HepG2 (cell line): Measurements from ENCODE around the gene KIF13A. TPM values are rescaled to one million over a fixed set of nuclear protein-coding genes. Genes with fewer than 3 reads are reported as not detected.
A peak's percentile ranks its signal among the peaks of the same experiment; 100 is the strongest.

Experiments
- CEBPG ChIP-seq: IDR thresholded peaks from 2 replicates; pipeline ENCODE4 v1.6.1; 2016
- EEA1 ChIP-seq: sonication (generic); formaldehyde crosslinking; IDR thresholded peaks from 2 replicates; pipeline ENCODE4 v1.5.1; 2020; ENCODE audit warnings: mild to moderate bottlenecking, missing genetic modification reagents, borderline replicate concordance
- EZH2 ChIP-seq: conservative IDR thresholded peaks from 2 replicates; pipeline ENCODE4 v1.6.1; 2012; ENCODE audit warnings: mild to moderate bottlenecking, low read depth, low read length, moderate library complexity
- GABPA ChIP-seq, 2 experiments: IDR thresholded peaks; 2 replicates each; pipeline ENCODE4 v1.6.1; 2011 to 2016; ENCODE audit warnings: low read depth in 2 of 2, low read length in 1 of 2, missing biosample characterization in 1 of 2, missing genetic modification characterization in 1 of 2
- HIVEP1 ChIP-seq: sonication (generic); formaldehyde crosslinking; IDR thresholded peaks from 2 replicates; pipeline ENCODE4 v1.4.0; 2020; ENCODE audit warnings: mild to moderate bottlenecking, missing genetic modification reagents
- MAZ ChIP-seq, 2 experiments: sonication (generic) in 1 of 2; formaldehyde crosslinking in 1 of 2; IDR thresholded peaks; 2 replicates each; pipeline versions ENCODE4 v1.5.0 to v1.6.1; 2012 to 2020; ENCODE audit warnings: low read depth in 2 of 2, mild to moderate bottlenecking in 2 of 2, borderline replicate concordance in 1 of 2, improper control_type of control experiment in 1 of 2, low read length in 1 of 2, missing genetic modification reagents in 1 of 2, moderate library complexity in 1 of 2
- PAF1 ChIP-seq: IDR thresholded peaks from 2 replicates; pipeline ENCODE4 v1.6.1; 2016; ENCODE audit warnings: missing genetic modification reagents, missing compliant biosample characterization
- POGZ ChIP-seq: sonication (generic); formaldehyde crosslinking; IDR thresholded peaks from 2 replicates; pipeline ENCODE4 v1.4.0; 2020; ENCODE audit warnings: mild to moderate bottlenecking, missing genetic modification reagents
- RORA ChIP-seq: sonication (generic); formaldehyde crosslinking; IDR thresholded peaks from 2 replicates; pipeline ENCODE4 v1.5.0; 2020; ENCODE audit warnings: mild to moderate bottlenecking, missing genetic modification reagents, moderate library complexity
- SMAD3 ChIP-seq: sonication (generic); formaldehyde crosslinking; IDR thresholded peaks from 2 replicates; pipeline ENCODE4 v1.4.0; 2020; ENCODE audit warnings: missing genetic modification reagents
- SOX5 ChIP-seq: IDR thresholded peaks from 2 replicates; pipeline ENCODE4 v1.6.1; 2016; ENCODE audit warnings: borderline replicate concordance
- SP4 ChIP-seq: sonication (generic); formaldehyde crosslinking; IDR thresholded peaks from 2 replicates; pipeline ENCODE4 v1.8.1; 2023; ENCODE audit warnings: mild to moderate bottlenecking, missing genetic modification reagents
- SRSF4 ChIP-seq: fragments of 200-400 bp; formaldehyde crosslinking; IDR thresholded peaks from one replicate; pipeline ENCODE4 v1.6.1; 2018; ENCODE audit warnings: mild to moderate bottlenecking, low read depth, low read length, moderate library complexity; ENCODE audit not compliant: poor library complexity, severe bottlenecking
- ZBTB10 ChIP-seq: sonication (generic); formaldehyde crosslinking; IDR thresholded peaks from 2 replicates; pipeline ENCODE4 v1.4.0; 2020; ENCODE audit warnings: missing genetic modification reagents, borderline replicate concordance
- ZBTB7A ChIP-seq: sonication (generic); formaldehyde crosslinking; IDR thresholded peaks from 2 replicates; pipeline ENCODE4 v1.8.0; 2022; ENCODE audit warnings: mild to moderate bottlenecking, missing genetic modification reagents
- ZFX ChIP-seq: sonication (generic); formaldehyde crosslinking; IDR thresholded peaks from 2 replicates; pipeline ENCODE4 v1.4.0; 2020; ENCODE audit warnings: mild to moderate bottlenecking, low read depth, missing genetic modification reagents, moderate library complexity
- ZMYM3 ChIP-seq: sonication (generic); formaldehyde crosslinking; IDR thresholded peaks from 2 replicates; pipeline ENCODE4 v1.5.1; 2020; ENCODE audit warnings: mild to moderate bottlenecking, missing genetic modification reagents
- ZNF274 ChIP-seq: sonication (generic); formaldehyde crosslinking; IDR thresholded peaks from 2 replicates; pipeline ENCODE4 v1.5.1; 2020; ENCODE audit warnings: mild to moderate bottlenecking, missing genetic modification reagents
- ZNF282 ChIP-seq: fragments of 450-650 bp; IDR thresholded peaks from 2 replicates; pipeline ENCODE4 v1.6.1; 2018; ENCODE audit not compliant: partially characterized antibody
- ZNF335 ChIP-seq: sonication (generic); formaldehyde crosslinking; IDR thresholded peaks from 2 replicates; pipeline ENCODE4 v1.4.0; 2020; ENCODE audit warnings: missing genetic modification reagents
- ZNF33B ChIP-seq: sonication (generic); formaldehyde crosslinking; IDR thresholded peaks from 2 replicates; pipeline ENCODE4 v1.5.1; 2020; ENCODE audit warnings: mild to moderate bottlenecking, missing genetic modification reagents
- ZNF557 ChIP-seq: sonication (generic); formaldehyde crosslinking; IDR thresholded peaks from 2 replicates; pipeline ENCODE4 v1.4.0; 2020; ENCODE audit warnings: missing genetic modification reagents
- ZNF780A ChIP-seq: sonication (generic); formaldehyde crosslinking; IDR thresholded peaks from 2 replicates; pipeline ENCODE4 v1.8.0; 2022; ENCODE audit warnings: mild to moderate bottlenecking, missing genetic modification reagents, moderate library complexity
- ZNF850 ChIP-seq: sonication (generic); formaldehyde crosslinking; conservative IDR thresholded peaks from 2 replicates; pipeline ENCODE4 v1.9.0; 2021; ENCODE audit warnings: mild to moderate bottlenecking, missing genetic modification reagents
- ZNF878 ChIP-seq: sonication (generic); formaldehyde crosslinking; IDR thresholded peaks from 2 replicates; pipeline ENCODE4 v1.8.1; 2023; ENCODE audit warnings: mild to moderate bottlenecking, missing genetic modification reagents, moderate library complexity
- polyA plus RNA-seq, 8 experiments: library from polyadenylated mRNA; depleted of rRNA in 3 of 8; stranded (reverse) in 7 of 8; unstranded in 1 of 8; fragments of >200 nt; fragmentation: Illumina TruSeq in 4 of 8; extraction: Trizol in 4 of 8; gene quantifications; 2 replicates each; pipeline versions ENCODE4 v1.2.1 to v1.2.3, GENCODE V29; 2011 to 2016; ENCODE audit warnings: low read depth in 4 of 8, missing spikeins in 1 of 8, mixed read lengths in 1 of 8; ENCODE audit not compliant: insufficient read depth in 1 of 8
- total RNA-seq, 5 experiments: library from RNA; depleted of rRNA; stranded (reverse); fragments of >200 nt; fragmentation: Illumina TruSeq; extraction: Trizol; gene quantifications; 2 replicates each; pipeline ENCODE4 v1.2.3, GENCODE V29; 2016; ENCODE audit warnings: low read depth in 1 of 5
- TF ChIP-seq, protein P1 (sequence below): sonication (generic); formaldehyde crosslinking; IDR thresholded peaks from 2 replicates; pipeline ENCODE4 v1.4.0; 2020; ENCODE audit warnings: mild to moderate bottlenecking, missing genetic modification reagents
- TF ChIP-seq, protein P2 (sequence below): fragments of 450-650 bp; IDR thresholded peaks from 2 replicates; pipeline ENCODE4 v1.6.1; 2016

Gene KIF13A
- total and polyA plus RNA-seq, 2 of the 13 experiments (the other 11 are each of a cell fraction or from before 2014, with no cell fraction given) = 21.1 to 37.2 TPM

GRCh38 chr6:17725083-17725482, 262.4 kb downstream of the KIF13A start (continued):
- TF ChIP-seq ZNF335 (CRISPR knock-in tag) = no peak
- 0 out of 2 replicates have a peak, but pooled peaks have one; percentile 6 for TF ChIP-seq CEBPG (CRISPR knock-in tag)
- no peak for TF ChIP-seq MAZ (IDR thresholded peaks at IDR 0.05; ENCODE audit: borderline replicate concordance, low read depth, low read length)
- TF ChIP-seq MAZ (CRISPR knock-in tag; IDR thresholded peaks at IDR 0.05; ENCODE audit: low read depth) = no peak
- no peak for TF ChIP-seq ZNF33B
- no peak for TF ChIP-seq RORA
- TF ChIP-seq EZH2 = no peak
- TF ChIP-seq ZNF274 = no peak
- TF ChIP-seq ZNF850 = no peak
- TF ChIP-seq ZNF282 = no peak
- peak; percentile 38; the same call in 1 of the 2 replicates for TF ChIP-seq SOX5 (CRISPR knock-in tag)
- TF ChIP-seq, protein P1, sequence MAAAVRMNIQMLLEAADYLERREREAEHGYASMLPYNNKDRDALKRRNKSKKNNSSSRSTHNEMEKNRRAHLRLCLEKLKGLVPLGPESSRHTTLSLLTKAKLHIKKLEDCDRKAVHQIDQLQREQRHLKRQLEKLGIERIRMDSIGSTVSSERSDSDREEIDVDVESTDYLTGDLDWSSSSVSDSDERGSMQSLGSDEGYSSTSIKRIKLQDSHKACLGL = no peak
- TF ChIP-seq SRSF4 = no peak
- no peak for TF ChIP-seq POGZ (CRISPR knock-in tag)
- peak; percentile 68; the same call in 1 of the 2 replicates for TF ChIP-seq ZFX (CRISPR knock-in tag)
- peak; percentile 45; the same call in 1 of the 2 replicates for TF ChIP-seq SP4 (CRISPR knock-in tag)
- no peak for TF ChIP-seq ZBTB7A (CRISPR knock-in tag)
- no peak for TF ChIP-seq ZNF878
- TF ChIP-seq ZMYM3 (CRISPR knock-in tag) = peak; percentile 84
- no peak for TF ChIP-seq SMAD3 (CRISPR knock-in tag)
- peak; percentile 44 for TF ChIP-seq GABPA (IDR thresholded peaks at IDR 0.05; ENCODE audit: low read depth, low read length)
- TF ChIP-seq GABPA (CRISPR knock-in tag; IDR thresholded peaks at IDR 0.05; ENCODE audit: low read depth) = peak; percentile 85
- TF ChIP-seq PAF1 (CRISPR knock-in tag) = no peak
- no peak for TF ChIP-seq HIVEP1 (CRISPR knock-in tag)
- TF ChIP-seq, protein P2, sequence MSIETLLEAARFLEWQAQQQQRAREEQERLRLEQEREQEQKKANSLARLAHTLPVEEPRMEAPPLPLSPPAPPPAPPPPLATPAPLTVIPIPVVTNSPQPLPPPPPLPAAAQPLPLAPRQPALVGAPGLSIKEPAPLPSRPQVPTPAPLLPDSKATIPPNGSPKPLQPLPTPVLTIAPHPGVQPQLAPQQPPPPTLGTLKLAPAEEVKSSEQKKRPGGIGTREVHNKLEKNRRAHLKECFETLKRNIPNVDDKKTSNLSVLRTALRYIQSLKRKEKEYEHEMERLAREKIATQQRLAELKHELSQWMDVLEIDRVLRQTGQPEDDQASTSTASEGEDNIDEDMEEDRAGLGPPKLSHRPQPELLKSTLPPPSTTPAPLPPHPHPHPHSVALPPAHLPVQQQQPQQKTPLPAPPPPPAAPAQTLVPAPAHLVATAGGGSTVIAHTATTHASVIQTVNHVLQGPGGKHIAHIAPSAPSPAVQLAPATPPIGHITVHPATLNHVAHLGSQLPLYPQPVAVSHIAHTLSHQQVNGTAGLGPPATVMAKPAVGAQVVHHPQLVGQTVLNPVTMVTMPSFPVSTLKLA = no peak
- TF ChIP-seq ZNF780A (CRISPR knock-in tag) = no peak
- 0 out of 2 replicates have a peak, but pooled peaks have one; percentile 14 for TF ChIP-seq ZNF557 (CRISPR knock-in tag)
- TF ChIP-seq EEA1 (CRISPR knock-in tag) = no peak
- no peak for TF ChIP-seq ZBTB10 (CRISPR knock-in tag)
